Measurements from ENCODE around the gene UBL3. TPM values are rescaled to one million over a fixed set of nuclear protein-coding genes. Genes with fewer than 3 reads are reported as not detected.

The UBL3 gene
- total RNA-seq, 1 donor from 2014 or later: 22.3 TPM

GRCh38 chr13:29830000-29830399 is 20.4 kb downstream of the UBL3 start:
- ATAC-seq: no peak
- intact Hi-C loops (cut with DNase I): no loop called here

GRCh38 chr13:29819143-29819542 is 31.3 kb downstream of the UBL3 start:
- ATAC-seq (no peak), DNase-seq (ENCODE audit: missing footprints) (no peak)
- intact Hi-C loops (cut with DNase I): no loop called here

More at GRCh38 chr13:29830000-29830399, 20.4 kb downstream of the UBL3 start:
- DNase-seq (ENCODE audit: missing footprints): no peak

- intact Hi-C loops (cut with DNase I): no loop called here
- ATAC-seq (no peak), DNase-seq (ENCODE audit: missing footprints) (no peak)
These were observed 32.6 kb downstream of the UBL3 start for GRCh38 chr13:29817604-29818378.

- no peak for DNase-seq (ENCODE audit: missing footprints)
- intact Hi-C loops (cut with DNase I): no loop called here
- no peak for ATAC-seq
These were observed 33.7 kb downstream of the UBL3 start for GRCh38 chr13:29816715-29817114.

- DNase-seq (ENCODE audit: missing footprints): no peak
- no peak for ATAC-seq
- intact Hi-C loops (cut with DNase I): no loop called here
These were observed 35.1 kb downstream of the UBL3 start for GRCh38 chr13:29815336-29815735.

- no peak for ATAC-seq
- intact Hi-C loops (cut with DNase I): no loop called here
- DNase-seq (ENCODE audit: missing footprints): no peak
These were observed 39.5 kb downstream of the UBL3 start for GRCh38 chr13:29810898-29811297.

- ATAC-seq: no peak
- intact Hi-C loops (cut with DNase I): no loop called here
- DNase-seq (ENCODE audit: missing footprints): no peak
These were observed 40.2 kb downstream of the UBL3 start for GRCh38 chr13:29810145-29810742.

- ATAC-seq: no peak
- intact Hi-C loops (cut with DNase I): no loop called here
- DNase-seq (ENCODE audit: missing footprints): no peak
These were observed 42.2 kb downstream of the UBL3 start for GRCh38 chr13:29808264-29808663.

GRCh38 chr13:29805994-29806979 is 44.1 kb downstream of the UBL3 start:
- no peak for ATAC-seq
- intact Hi-C loops (cut with DNase I): no loop called here
- DNase-seq (ENCODE audit: missing footprints): no peak

DNA sequence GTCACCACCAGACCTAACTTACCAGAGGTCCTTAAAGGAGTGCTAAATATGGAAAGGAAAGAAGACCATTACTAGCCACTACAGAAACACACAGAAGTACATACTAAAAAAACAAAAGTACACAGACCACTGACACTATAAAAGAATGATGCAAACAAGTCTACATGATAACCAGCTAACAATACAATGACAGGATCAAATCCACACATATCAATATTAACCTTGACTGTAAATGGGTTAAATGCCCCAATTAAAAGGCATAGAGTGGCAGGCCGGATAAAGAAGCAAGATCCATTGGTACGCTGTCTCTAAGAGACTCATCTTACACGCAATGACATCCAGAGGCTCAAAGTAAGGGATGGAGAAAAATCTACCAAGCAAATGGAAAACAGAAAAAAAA is 47.2 kb downstream of the UBL3 start:
- intact Hi-C loops (cut with DNase I): no loop called here
- ATAC-seq (no peak), DNase-seq (ENCODE audit: missing footprints) (no peak)

DNA sequence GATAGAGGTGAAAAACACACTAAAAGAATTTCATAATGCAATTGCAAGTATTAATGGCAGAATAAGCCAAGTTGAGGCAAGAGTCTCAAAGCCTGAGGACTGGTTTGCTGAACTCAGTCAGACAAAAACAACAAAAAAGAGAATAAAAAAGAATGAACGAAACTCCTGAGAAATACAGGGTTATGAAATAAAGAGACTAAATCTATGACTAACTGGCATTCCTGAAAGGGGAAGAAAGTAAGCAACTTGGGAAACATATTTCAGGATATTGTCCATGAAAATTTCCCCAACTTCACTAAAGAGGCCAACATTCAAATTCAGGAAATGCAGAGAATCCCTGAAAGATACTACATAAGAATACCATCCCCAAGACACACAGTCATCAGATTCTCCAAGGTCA is 47.8 kb downstream of the UBL3 start:
- ATAC-seq: no peak
- no peak for DNase-seq (ENCODE audit: missing footprints)

GRCh38 chr13:29801737-29802305 is 48.6 kb downstream of the UBL3 start:
- no peak for DNase-seq (ENCODE audit: missing footprints)
- intact Hi-C loops (cut with DNase I): no loop called here

More for the DNA sequence above, 47.8 kb downstream of the UBL3 start:
- intact Hi-C loops (cut with DNase I): no loop called here

GRCh38 chr13:29801102-29801501 is 49.3 kb downstream of the UBL3 start:
- DNase-seq (ENCODE audit: missing footprints) (no peak), ATAC-seq (no peak)
- intact Hi-C loops (cut with DNase I): no loop called here

More at GRCh38 chr13:29801737-29802305, 48.6 kb downstream of the UBL3 start:
- no peak for ATAC-seq

DNA sequence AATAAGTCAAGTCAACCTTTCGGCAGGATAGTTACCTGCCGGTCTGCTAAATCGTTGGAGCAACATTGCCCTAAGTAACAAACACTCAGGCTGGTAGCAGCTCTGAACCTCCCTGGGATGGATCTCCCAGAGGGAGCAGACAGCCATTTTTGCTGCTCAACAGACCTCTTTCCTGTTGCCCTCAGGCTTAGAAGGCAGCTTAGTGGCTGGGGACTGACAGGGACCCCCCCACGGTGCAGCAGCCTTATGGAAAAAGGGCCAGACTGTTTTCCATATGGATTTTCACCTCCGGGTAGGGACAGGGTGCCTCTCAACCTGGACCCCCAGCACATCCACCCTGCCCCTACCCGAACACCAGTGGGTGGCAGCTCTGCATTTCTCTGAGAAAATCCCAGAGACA is 49.7 kb downstream of the UBL3 start:
- DNase-seq (ENCODE audit: missing footprints) (no peak), ATAC-seq (no peak)
- intact Hi-C loops (cut with DNase I): no loop called here

GRCh38 chr13:29799041-29799440 is 51.4 kb downstream of the UBL3 start:
- intact Hi-C loops (cut with DNase I): no loop called here
- no peak for ATAC-seq

GRCh38 chr13:29791997-29792780 is 58.2 kb downstream of the UBL3 start:
- intact Hi-C loops (cut with DNase I): no loop called here
- DNase-seq (ENCODE audit: missing footprints): no peak
- ATAC-seq: no peak

More at GRCh38 chr13:29799041-29799440, 51.4 kb downstream of the UBL3 start:
- DNase-seq (ENCODE audit: missing footprints): no peak

DNA sequence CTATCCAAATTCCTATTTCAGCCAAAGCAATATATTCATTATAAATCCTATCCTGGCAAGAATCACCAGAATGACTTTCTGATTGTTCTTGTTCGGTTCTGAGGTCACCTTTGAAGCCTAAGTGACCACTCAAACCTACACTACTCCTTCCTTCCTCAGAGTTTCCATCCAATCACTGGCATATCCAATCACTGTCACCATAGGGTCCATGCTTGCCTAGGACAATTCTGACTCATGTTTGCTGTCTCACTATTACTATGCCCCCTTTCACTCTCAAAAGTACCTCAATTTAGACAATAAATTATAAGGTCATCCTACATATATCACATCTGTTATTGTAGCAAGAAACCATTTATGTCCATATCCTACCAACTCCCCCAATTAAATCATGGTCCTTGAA is 58.9 kb downstream of the UBL3 start:
- DNase-seq (ENCODE audit: missing footprints) (no peak), ATAC-seq (no peak)
- intact Hi-C loops (cut with DNase I): no loop called here

DNA sequence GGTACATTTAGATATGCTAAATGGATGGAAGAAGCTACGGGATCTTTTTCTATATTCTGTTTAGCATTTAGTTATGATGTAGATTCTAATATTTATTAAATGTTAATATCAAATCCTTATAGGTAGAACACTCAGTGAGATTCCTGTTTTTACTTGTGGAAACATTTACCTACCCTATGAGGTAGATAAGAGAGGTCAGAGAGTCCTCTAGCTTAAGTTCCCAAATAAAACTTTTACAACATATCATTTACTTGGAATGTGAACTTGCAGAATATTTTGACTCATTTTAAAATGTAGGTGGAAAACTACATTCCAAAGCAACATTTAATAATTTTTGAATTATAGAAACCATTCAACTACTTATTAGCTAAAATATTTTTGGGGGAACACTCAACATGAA is 63.7 kb downstream of the UBL3 start:
- DNase-seq (ENCODE audit: missing footprints) (no peak), ATAC-seq (no peak)
- intact Hi-C loops (cut with DNase I): no loop called here

All from Right ventricle myocardium inferior (tissue), 1 donor.